IMR-90 (cell line): ENCODE measurements around the gene DENND6A.

Experiments used
- MAZ ChIP-seq: IDR thresholded peaks from 2 replicates; pipeline ENCODE4 v1.6.1; 2012; ENCODE audit warnings: low read depth, mild to moderate bottlenecking, low read length, improper control_type of control experiment, moderate library complexity, borderline replicate concordance
- NFE2L2 ChIP-seq: fragments of 150-350 bp; IDR thresholded peaks from 2 replicates; pipeline ENCODE4 v1.6.1; 2016; ENCODE audit warnings: low read depth, mild to moderate bottlenecking, low read length
- POLR2A ChIP-seq: IDR thresholded peaks from 2 replicates; pipeline ENCODE4 v1.6.1; 2012; ENCODE audit warnings: mild to moderate bottlenecking, low read depth, low read length
- RCOR1 ChIP-seq: IDR thresholded peaks from 2 replicates; pipeline ENCODE4 v1.6.1; 2012; ENCODE audit warnings: mild to moderate bottlenecking, low read length, improper control_type of control experiment; ENCODE audit not compliant: insufficient replicate concordance
- RFX5 ChIP-seq: IDR thresholded peaks from 2 replicates; pipeline ENCODE4 v1.8.0; 2012; ENCODE audit warnings: low read depth, mild to moderate bottlenecking, low read length, moderate library complexity
- SMC3 ChIP-seq: fragments of 150-350 bp; IDR thresholded peaks from 2 replicates; pipeline ENCODE4 v1.6.1; 2016; ENCODE audit warnings: low read depth, mild to moderate bottlenecking, antibody characterized with exemption, low read length, moderate library complexity
- TF ChIP-seq, protein P1 (sequence below): conservative IDR thresholded peaks from 2 replicates; pipeline ENCODE4 v1.5.1; 2012; ENCODE audit warnings: mild to moderate bottlenecking, low read depth, low read length, improper control_type of control experiment
- TF ChIP-seq, protein P2 (sequence below): fragments of 150-350 bp; IDR thresholded peaks from 2 replicates; pipeline ENCODE4 v1.6.1; 2017; ENCODE audit warnings: mild to moderate bottlenecking, antibody characterized with exemption, low read length, low read depth

DNA sequence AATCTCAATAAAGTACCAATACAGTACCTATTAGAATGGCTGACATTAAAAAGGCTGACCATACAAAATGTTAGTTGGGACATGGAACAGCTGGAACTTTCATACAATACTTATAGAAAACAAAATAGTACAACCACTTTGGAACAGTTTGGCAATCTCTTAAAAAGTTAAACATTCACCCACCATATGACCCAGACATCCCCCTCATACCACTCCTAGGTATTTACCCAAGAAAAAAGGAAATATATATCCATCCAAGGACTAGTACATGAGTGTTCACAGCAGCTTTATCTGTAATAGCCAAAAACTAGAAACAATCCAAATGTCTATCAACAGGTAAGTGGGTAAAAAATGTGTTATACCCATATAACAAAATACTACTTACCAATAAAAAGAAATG, 70.5 kb downstream of the DENND6A start:
- TF ChIP-seq, protein P1, sequence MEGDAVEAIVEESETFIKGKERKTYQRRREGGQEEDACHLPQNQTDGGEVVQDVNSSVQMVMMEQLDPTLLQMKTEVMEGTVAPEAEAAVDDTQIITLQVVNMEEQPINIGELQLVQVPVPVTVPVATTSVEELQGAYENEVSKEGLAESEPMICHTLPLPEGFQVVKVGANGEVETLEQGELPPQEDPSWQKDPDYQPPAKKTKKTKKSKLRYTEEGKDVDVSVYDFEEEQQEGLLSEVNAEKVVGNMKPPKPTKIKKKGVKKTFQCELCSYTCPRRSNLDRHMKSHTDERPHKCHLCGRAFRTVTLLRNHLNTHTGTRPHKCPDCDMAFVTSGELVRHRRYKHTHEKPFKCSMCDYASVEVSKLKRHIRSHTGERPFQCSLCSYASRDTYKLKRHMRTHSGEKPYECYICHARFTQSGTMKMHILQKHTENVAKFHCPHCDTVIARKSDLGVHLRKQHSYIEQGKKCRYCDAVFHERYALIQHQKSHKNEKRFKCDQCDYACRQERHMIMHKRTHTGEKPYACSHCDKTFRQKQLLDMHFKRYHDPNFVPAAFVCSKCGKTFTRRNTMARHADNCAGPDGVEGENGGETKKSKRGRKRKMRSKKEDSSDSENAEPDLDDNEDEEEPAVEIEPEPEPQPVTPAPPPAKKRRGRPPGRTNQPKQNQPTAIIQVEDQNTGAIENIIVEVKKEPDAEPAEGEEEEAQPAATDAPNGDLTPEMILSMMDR: no peak
- TF ChIP-seq, protein P2, sequence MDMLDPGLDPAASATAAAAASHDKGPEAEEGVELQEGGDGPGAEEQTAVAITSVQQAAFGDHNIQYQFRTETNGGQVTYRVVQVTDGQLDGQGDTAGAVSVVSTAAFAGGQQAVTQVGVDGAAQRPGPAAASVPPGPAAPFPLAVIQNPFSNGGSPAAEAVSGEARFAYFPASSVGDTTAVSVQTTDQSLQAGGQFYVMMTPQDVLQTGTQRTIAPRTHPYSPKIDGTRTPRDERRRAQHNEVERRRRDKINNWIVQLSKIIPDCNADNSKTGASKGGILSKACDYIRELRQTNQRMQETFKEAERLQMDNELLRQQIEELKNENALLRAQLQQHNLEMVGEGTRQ: no peak
- TF ChIP-seq NFE2L2: no peak
- no peak for TF ChIP-seq POLR2A
- no peak for TF ChIP-seq RCOR1
- TF ChIP-seq SMC3: no peak
- TF ChIP-seq MAZ: no peak
- no peak for TF ChIP-seq RFX5
